Trophoblast cell (in vitro differentiated cells and primary cell): ENCODE data around the gene TXNDC16.
A peak's percentile ranks its signal among the peaks of the same experiment; 100 is the strongest.

Source experiments
- DNase-seq, 2 donors: peaks; one replicate each; pipeline ENCODE4 v3.0.0-alpha.2; 2016
- H2AFZ ChIP-seq: 2 replicates; pipeline ENCODE4 v1.6.1; 2013; ENCODE audit warnings: low read length, moderate library complexity, mild to moderate bottlenecking; ENCODE audit not compliant: insufficient read depth, poor library complexity
- H2AK5ac ChIP-seq: 2 replicates; pipeline ENCODE4 v1.6.1; 2013; ENCODE audit warnings: mild to moderate bottlenecking, low read length
- H2BK120ac ChIP-seq: 2 replicates; pipeline ENCODE4 v1.6.1; 2013; ENCODE audit warnings: low read length, mild to moderate bottlenecking, moderate library complexity; ENCODE audit not compliant: insufficient read depth, poor library complexity
- H2BK12ac ChIP-seq: 2 replicates; pipeline ENCODE4 v1.6.1; 2013; ENCODE audit warnings: mild to moderate bottlenecking, low read length, moderate library complexity
- H2BK5ac ChIP-seq: 2 replicates; pipeline ENCODE4 v1.6.1; 2013; ENCODE audit warnings: low read length, low read depth, moderate library complexity, mild to moderate bottlenecking; ENCODE audit not compliant: poor library complexity
- H3K14ac ChIP-seq: 2 replicates; pipeline ENCODE4 v1.6.1; 2013; ENCODE audit warnings: mild to moderate bottlenecking, low read length
- H3K18ac ChIP-seq: 2 replicates; pipeline ENCODE4 v1.6.1; 2013; ENCODE audit warnings: mild to moderate bottlenecking, low read length
- H3K23ac ChIP-seq: 2 replicates; pipeline ENCODE4 v1.6.1; 2013; ENCODE audit warnings: low read length
- H3K27ac ChIP-seq: 2 replicates; pipeline ENCODE4 v1.5.1; 2013; ENCODE audit warnings: low read depth, mild to moderate bottlenecking, inconsistent platforms, low read length, moderate library complexity
- H3K27me3 ChIP-seq: 2 replicates; pipeline ENCODE4 v1.6.1; 2013; ENCODE audit warnings: inconsistent platforms, mild to moderate bottlenecking, low read length, moderate library complexity; ENCODE audit not compliant: insufficient read depth
- H3K36me3 ChIP-seq, 2 experiments: 1 replicate in 1 of 2; 2 replicates in 1 of 2; pipeline ENCODE4 v1.6.1; 2013; ENCODE audit warnings: low read length in 2 of 2, mild to moderate bottlenecking in 2 of 2, moderate library complexity in 1 of 2; ENCODE audit not compliant: insufficient read depth in 2 of 2, control insufficient read depth in 1 of 2
- H3K4ac ChIP-seq: 2 replicates; pipeline ENCODE4 v1.6.1; 2013; ENCODE audit warnings: low read depth, mild to moderate bottlenecking, low read length, moderate library complexity
- H3K4me1 ChIP-seq, 2 experiments: 1 replicate in 1 of 2; 2 replicates in 1 of 2; pipeline ENCODE4 v1.6.1; 2013; ENCODE audit warnings: low read length in 2 of 2, mild to moderate bottlenecking in 2 of 2, moderate library complexity in 1 of 2; ENCODE audit not compliant: insufficient read depth in 2 of 2, control insufficient read depth in 1 of 2
- H3K4me2 ChIP-seq: 2 replicates; pipeline ENCODE4 v1.6.1; 2013; ENCODE audit warnings: inconsistent platforms, mild to moderate bottlenecking, low read length, moderate library complexity
- H3K4me3 ChIP-seq: 2 replicates; pipeline ENCODE4 v1.5.1; 2013; ENCODE audit warnings: mild to moderate bottlenecking, low read depth, low read length, inconsistent platforms
- H3K79me1 ChIP-seq: one replicate; pipeline ENCODE4 v1.6.1; 2013; ENCODE audit warnings: low read length
- H3K79me2 ChIP-seq: 2 replicates; pipeline ENCODE4 v1.6.1; 2013; ENCODE audit warnings: low read length, mild to moderate bottlenecking; ENCODE audit not compliant: control insufficient read depth, insufficient read depth, poor library complexity
- H3K9ac ChIP-seq: 2 replicates; pipeline ENCODE4 v1.6.1; 2013; ENCODE audit warnings: mild to moderate bottlenecking, low read length
- H3K9me3 ChIP-seq: 2 replicates; pipeline ENCODE4 v1.6.1; 2013; ENCODE audit warnings: low read depth, mild to moderate bottlenecking, control low read depth, inconsistent platforms, low read length; ENCODE audit not compliant: insufficient read depth
- H4K12ac ChIP-seq: 2 replicates; pipeline ENCODE4 v1.6.1; 2013; ENCODE audit warnings: low read depth, mild to moderate bottlenecking, low read length, moderate library complexity
- H4K8ac ChIP-seq: 2 replicates; pipeline ENCODE4 v1.6.1; 2013; ENCODE audit warnings: low read depth, mild to moderate bottlenecking, low read length, moderate library complexity
- H4K91ac ChIP-seq: one replicate; pipeline ENCODE4 v1.6.1; 2013; ENCODE audit warnings: low read depth, mild to moderate bottlenecking, low read length, moderate library complexity
- WGBS: extraction: QIAGEN DNeasy Blood & Tissue Kit; methylation state at CpG from one replicate; pipeline ENCODE4 v1.1.7; 2013; ENCODE audit warnings: missing lambda C conversion rate; ENCODE audit not compliant: insufficient read length, insufficient coverage; ENCODE audit errors: extremely low coverage; 5-methylcytosine and 5-hydroxymethylcytosine counted together

TXNDC16 gene

GRCh38 chr14:52463375-52463774 is 88.9 kb downstream of the TXNDC16 start:
- no peak overlapping the region for H3K4ac ChIP-seq
- H3K18ac ChIP-seq = no peak overlapping the region
- DNase-seq = no peak
- H2AK5ac ChIP-seq = no peak overlapping the region
- no peak overlapping the region for H3K9ac ChIP-seq
- H3K27me3 ChIP-seq = no peaks in the 10 kb centered on the region
- H3K4me2 ChIP-seq = no peak overlapping the region
- no peak overlapping the region for H4K91ac ChIP-seq
- no peaks in the 10 kb centered on the region for H3K79me2 ChIP-seq
- H3K36me3 ChIP-seq = peaks cover 0 to 1% of the 10 kb centered on the region in 2 experiments
- no peak overlapping the region for H4K12ac ChIP-seq
- no peak overlapping the region for H2BK12ac ChIP-seq
- no CpG with 5 or more reads among the region's 3 CpGs for WGBS
- no peak overlapping the region for H2BK120ac ChIP-seq
- H3K9me3 ChIP-seq = peaks cover 3% of the 10 kb centered on the region
- no peak overlapping the region for H3K27ac ChIP-seq
- no peak overlapping the region for H3K14ac ChIP-seq
- no peak overlapping the region for H4K8ac ChIP-seq
- H2AFZ ChIP-seq = no peak overlapping the region
- no peak overlapping the region for H3K4me3 ChIP-seq
- no peaks in the 10 kb centered on the region for H3K79me1 ChIP-seq
- no peak overlapping the region for H2BK5ac ChIP-seq
- no peaks in the 10 kb centered on the region for H3K4me1 ChIP-seq
- no peak overlapping the region for H3K23ac ChIP-seq

GRCh38 chr14:52461721-52462120 is 90.6 kb downstream of the TXNDC16 start:
- H3K18ac ChIP-seq = no peak overlapping the region
- no peak overlapping the region for H2BK120ac ChIP-seq
- no peak overlapping the region for H2BK12ac ChIP-seq
- H2BK5ac ChIP-seq = no peak overlapping the region
- no peak overlapping the region for H3K9ac ChIP-seq
- no peak overlapping the region for H2AK5ac ChIP-seq
- H4K91ac ChIP-seq = no peak overlapping the region
- no peaks in the 10 kb centered on the region for H3K4me1 ChIP-seq
- peaks cover 0 to 1% of the 10 kb centered on the region in 2 experiments for H3K36me3 ChIP-seq
- H3K14ac ChIP-seq = no peak overlapping the region
- peak overlapping the region; percentile 11 for H3K4me3 ChIP-seq
- no peak overlapping the region for H4K8ac ChIP-seq
- no peak for DNase-seq
- peaks cover 3% of the 10 kb centered on the region for H3K9me3 ChIP-seq
- no peaks in the 10 kb centered on the region for H3K27me3 ChIP-seq
- no peaks in the 10 kb centered on the region for H3K79me1 ChIP-seq
- H3K79me2 ChIP-seq = no peaks in the 10 kb centered on the region
- H2AFZ ChIP-seq = no peak overlapping the region
- H3K4me2 ChIP-seq = no peak overlapping the region
- H3K27ac ChIP-seq = no peak overlapping the region
- no CpG with 5 or more reads among the region's 1 CpG for WGBS
- no peak overlapping the region for H4K12ac ChIP-seq
- H3K4ac ChIP-seq = no peak overlapping the region
- H3K23ac ChIP-seq = no peak overlapping the region

GRCh38 chr14:52458721-52459085 is 93.6 kb downstream of the TXNDC16 start:
- H4K12ac ChIP-seq = no peak overlapping the region
- no peak overlapping the region for H2BK5ac ChIP-seq
- H3K4me2 ChIP-seq = no peak overlapping the region
- H3K36me3 ChIP-seq = peaks cover 0 to 1% of the 10 kb centered on the region in 2 experiments
- H4K8ac ChIP-seq = no peak overlapping the region
- H3K79me2 ChIP-seq = no peaks in the 10 kb centered on the region
- peaks cover 3% of the 10 kb centered on the region for H3K9me3 ChIP-seq
- H3K27me3 ChIP-seq = no peaks in the 10 kb centered on the region
- no peaks in the 10 kb centered on the region for H3K4me1 ChIP-seq
- no peak overlapping the region for H3K4me3 ChIP-seq
- H3K23ac ChIP-seq = no peak overlapping the region
- no peak overlapping the region for H2AK5ac ChIP-seq
- no peak overlapping the region for H2BK120ac ChIP-seq
- no peak overlapping the region for H4K91ac ChIP-seq
- H2BK12ac ChIP-seq = no peak overlapping the region
- no peak overlapping the region for H3K9ac ChIP-seq
- no peak overlapping the region for H3K4ac ChIP-seq
- H2AFZ ChIP-seq = no peak overlapping the region
- no peak for DNase-seq
- H3K18ac ChIP-seq = no peak overlapping the region
- H3K14ac ChIP-seq = no peak overlapping the region
- H3K79me1 ChIP-seq = no peaks in the 10 kb centered on the region
- WGBS = no CpG with 5 or more reads among the region's 1 CpG
- H3K27ac ChIP-seq = no peak overlapping the region

GRCh38 chr14:52457411-52457810 is 94.9 kb downstream of the TXNDC16 start:
- Histone ChIP-seq H3K36me3 (peaks cover 0 to 1% of the 10 kb centered on the region in 2 experiments), H3K4ac (no peak overlapping the region), H3K79me2 (no peaks in the 10 kb centered on the region), H2BK12ac (no peak overlapping the region), H3K18ac (no peak overlapping the region), H3K4me3 (no peak overlapping the region), H3K23ac (no peak overlapping the region), H2BK120ac (no peak overlapping the region), H3K14ac (no peak overlapping the region), H3K4me1 (no peaks in the 10 kb centered on the region), H3K27me3 (no peaks in the 10 kb centered on the region), H4K91ac (no peak overlapping the region), H2BK5ac (no peak overlapping the region), H2AK5ac (no peak overlapping the region), H2AFZ (no peak overlapping the region), H4K12ac (no peak overlapping the region), H3K9ac (no peak overlapping the region), H4K8ac (no peak overlapping the region), H3K27ac (no peak overlapping the region), H3K9me3 (peaks cover 3% of the 10 kb centered on the region), H3K4me2 (no peak overlapping the region), H3K79me1 (no peaks in the 10 kb centered on the region)
- DNase-seq = no peak
